NCI-H1694 (cell line): ENCODE data around the gene IL22RA2.
"Not testable (repeated sequence)": the region's sequence is repeated elsewhere in the genome, so short reads cannot be mapped to it uniquely, and the experiment has no call there.

Experiments
- DNase-seq: peaks from one replicate; lab custom pipeline; 2025; lab: John Stamatoyannopoulos, UW

Gene IL22RA2

GRCh38 chr6:137173501-137173900 is at the start of gene IL22RA2:
Gene IL22RA2 (minus strand): TSS chr6:137173644. CDS start chr6:137161749, 11,895 bp downstream.
- DNase-seq: no peak

GRCh38 chr6:137222381-137222780 is 48.9 kb upstream of the IL22RA2 start:
- no peak for DNase-seq

- no peak for DNase-seq
Observed at GRCh38 chr6:137219664-137220252, 46.3 kb upstream of the IL22RA2 start.

- DNase-seq: peak; percentile 42
Observed at GRCh38 chr6:137218917-137219663, 45.6 kb upstream of the IL22RA2 start, which contains the start of gene IFNGR1. Gene IFNGR1 (minus strand): TSS chr6:137219385. CDS start chr6:137219327, 58 bp downstream.

GRCh38 chr6:137218473-137218916 is 45.1 kb upstream of the IL22RA2 start:
- no peak for DNase-seq

GRCh38 chr6:137217801-137218472 is 44.5 kb upstream of the IL22RA2 start:
- DNase-seq: no peak

- no peak for DNase-seq
Observed at GRCh38 chr6:137216875-137217553, 43.6 kb upstream of the IL22RA2 start.

GRCh38 chr6:137216106-137216505 is 42.7 kb upstream of the IL22RA2 start:
- no peak for DNase-seq

- not testable (repeated sequence) for DNase-seq
Observed at GRCh38 chr6:137215630-137216029, 42.2 kb upstream of the IL22RA2 start.

- DNase-seq: no peak
Observed at GRCh38 chr6:137214931-137215330, 41.5 kb upstream of the IL22RA2 start.

GRCh38 chr6:137213813-137214212 is 40.4 kb upstream of the IL22RA2 start:
- no peak for DNase-seq

GRCh38 chr6:137213331-137213740 is 39.9 kb upstream of the IL22RA2 start:
- no peak for DNase-seq

GRCh38 chr6:137211910-137212309 is 38.5 kb upstream of the IL22RA2 start:
- no peak for DNase-seq

- no peak for DNase-seq
Observed at GRCh38 chr6:137210903-137211302, 37.5 kb upstream of the IL22RA2 start.

GRCh38 chr6:137208279-137208678 is 34.8 kb upstream of the IL22RA2 start:
- DNase-seq: no peak

GRCh38 chr6:137207457-137207856 is 34.0 kb upstream of the IL22RA2 start:
- DNase-seq: not testable (repeated sequence)

GRCh38 chr6:137206577-137206976 is 33.1 kb upstream of the IL22RA2 start:
- DNase-seq: no peak

- no peak for DNase-seq
Observed at GRCh38 chr6:137203256-137203655, 29.8 kb upstream of the IL22RA2 start.

GRCh38 chr6:137202078-137202477 is 28.6 kb upstream of the IL22RA2 start:
- no peak for DNase-seq

- no peak for DNase-seq
Observed at GRCh38 chr6:137201006-137201405, 27.6 kb upstream of the IL22RA2 start.

- DNase-seq: no peak
Observed at GRCh38 chr6:137200288-137200687, 26.8 kb upstream of the IL22RA2 start.
